ENCODE results near the gene MYO9B. TPM values are rescaled to one million over a fixed set of nuclear protein-coding genes. Genes with fewer than 3 reads are reported as not detected.

Gene MYO9B
- total and polyA plus RNA-seq, 2 of the 13 experiments (the other 11 are each of a cell fraction or from before 2014, with no cell fraction given) = 18.0 to 18.3 TPM

GRCh38 chr19:17149393-17150135 is 74.0 kb downstream of the MYO9B start:
- POLR2A ChIA-PET = no interaction called here
- H3K27ac ChIP-seq (ENCODE audit: extremely low read length, insufficient read depth, low read length) = no peak overlapping the region
- no TSS peak for BruUV-seq (replicated peaks)
- CTCF ChIA-PET (ENCODE audit: low intra/inter-chr PET ratio, low total read pairs) = no interaction called here
- no peaks in the 10 kb centered on the region for H3K9me3 ChIP-seq (ENCODE audit: low read length)
- H3K4me2 ChIP-seq (ENCODE audit: low read depth, low read length) = no peak overlapping the region
- DNase-seq (ENCODE audit: low spot score) (no peak), FAIRE-seq (no peak), ATAC-seq (no peak)
- WGBS (ENCODE audit: low lambda C conversion rate) = 97% methylated on average over 7 of the region's 13 CpGs
- no peaks in the 10 kb centered on the region for H3K79me2 ChIP-seq (ENCODE audit: insufficient read depth, low read length)
- no peak overlapping the region for H2AFZ ChIP-seq (ENCODE audit: low read length)
- no peak for TF ChIP-seq MTERF4 (CRISPR knock-in tag; IDR thresholded peaks at IDR 0.05)
- no peak for TF ChIP-seq YEATS4 (CRISPR knock-in tag; IDR thresholded peaks at IDR 0.05; ENCODE audit: borderline replicate concordance)
- no peak for TF ChIP-seq TRIM22 (IDR thresholded peaks at IDR 0.05)
- no peak for TF ChIP-seq MAX (IDR thresholded peaks at IDR 0.05)
- TF ChIP-seq TAF15 (IDR thresholded peaks at IDR 0.05; ENCODE audit: low read depth, low read length, poor library complexity, severe bottlenecking) = no peak
- no peak for TF ChIP-seq ZNF207 (IDR thresholded peaks at IDR 0.05; ENCODE audit: borderline replicate concordance)
- H4K20me1 ChIP-seq (ENCODE audit: insufficient read depth, low read length) = no peaks in the 10 kb centered on the region
- H3K9ac ChIP-seq (ENCODE audit: insufficient read depth, low read depth, low read length) = no peak overlapping the region
- intact Hi-C loops (cut with micrococcal nuclease; ENCODE audit: unreplicated experiment) = no loop called here
- H3K4me3 ChIP-seq (replicated peaks in 1 of 3; ENCODE audit: insufficient read depth in 1 of 3, low read depth in 2 of 3, low read length in 3 of 3) = no peak overlapping the region
- no peaks in the 10 kb centered on the region for H3K4me1 ChIP-seq (ENCODE audit: insufficient read depth, low read length)
- no peaks in the 10 kb centered on the region; a peak in 1 of 5 replicates for H3K27me3 ChIP-seq (ENCODE audit: control insufficient read depth in 1 of 2, insufficient read depth in 2 of 2, low read length in 2 of 2)
- peaks cover 3 to 32% of the 10 kb centered on the region in 2 experiments; a peak in 4 of 5 replicates for H3K36me3 ChIP-seq (replicated peaks in 1 of 2; ENCODE audit: control insufficient read depth in 1 of 2, insufficient read depth in 2 of 2, low read length in 2 of 2)
- in situ Hi-C loops (cut with HindIII; ENCODE audit: extremely low pct_ligation_motif_present, low pct_unique_long_range_greater_than_20kb) = no loop called here
